Colonic mucosa (tissue), 4 donors: Measurements from ENCODE around the gene CBLN4. TPM values are rescaled to one million over a fixed set of nuclear protein-coding genes. Genes with fewer than 3 reads are reported as not detected.

Source experiments
- DNase-seq: peaks from one replicate; pipeline ENCODE4 v3.0.0-alpha.2; 2020
- H3K27ac ChIP-seq: fragments of 200-600 bp; one replicate; pipeline ENCODE4 v1.8.0; 2021
- H3K27me3 ChIP-seq: fragments of 200-600 bp; one replicate; pipeline ENCODE4 v1.8.0; 2021
- H3K36me3 ChIP-seq: fragments of 200-600 bp; one replicate; pipeline ENCODE4 v1.8.0; 2021
- H3K4me1 ChIP-seq: fragments of 200-600 bp; one replicate; pipeline ENCODE4 v1.8.0; 2021; ENCODE audit warnings: mild to moderate bottlenecking
- H3K4me3 ChIP-seq: fragments of 200-600 bp; one replicate; pipeline ENCODE4 v1.8.0; 2021
- H3K9ac ChIP-seq, 2 donors: one replicate each; pipeline ENCODE4 v1.7.0; 2013; ENCODE audit warnings: control low read depth in 2 of 2, low read depth in 2 of 2, low read length in 2 of 2
- H3K9me3 ChIP-seq: fragments of 200-600 bp; one replicate; pipeline ENCODE4 v1.8.0; 2021
- CTCF ChIP-seq: fragments of 200-600 bp; IDR thresholded peaks from one replicate; pipeline ENCODE4 v1.8.0; 2022; ENCODE audit warnings: antibody characterized with exemption, mild to moderate bottlenecking
- intact Hi-C: fragments of 100-400 bp; cut with DNase I; formaldehyde crosslinking; loops from one replicate; pipeline ENCODE4 v1.14.1; 2022
- total RNA-seq, 2 donors: library from RNA; stranded (reverse); fragmentation: NEBNext Ultra II Directional in 1 of 2; extraction: Animal tissue kit (Norgen Biotek cat#: 25700) in 1 of 2; gene quantifications; one replicate each; pipeline ENCODE4 v1.2.1, GENCODE V29; 2021
- donor health status: healthy.
- donor health status: DM: no; HTN: no; CAD: no.
- donor health status: DM: no; HTN: no; CAD: no.

CBLN4 gene
- total RNA-seq, 2 donors from 2014 or later = 0.10 TPM; not detected in 1

GRCh38 chr20:56014998-56015397 is 9.7 kb upstream of the CBLN4 start:
- H3K4me1 ChIP-seq = no peaks in the 10 kb centered on the region
- intact Hi-C loops = no loop called here
- TF ChIP-seq CTCF = no peak
- no peak overlapping the region for H3K4me3 ChIP-seq
- DNase-seq = no peak
- no peak overlapping the region for H3K9ac ChIP-seq
- H3K27ac ChIP-seq = no peak overlapping the region
- H3K36me3 ChIP-seq = no peaks in the 10 kb centered on the region
- no peaks in the 10 kb centered on the region for H3K27me3 ChIP-seq
- H3K9me3 ChIP-seq = no peaks in the 10 kb centered on the region

DNA sequence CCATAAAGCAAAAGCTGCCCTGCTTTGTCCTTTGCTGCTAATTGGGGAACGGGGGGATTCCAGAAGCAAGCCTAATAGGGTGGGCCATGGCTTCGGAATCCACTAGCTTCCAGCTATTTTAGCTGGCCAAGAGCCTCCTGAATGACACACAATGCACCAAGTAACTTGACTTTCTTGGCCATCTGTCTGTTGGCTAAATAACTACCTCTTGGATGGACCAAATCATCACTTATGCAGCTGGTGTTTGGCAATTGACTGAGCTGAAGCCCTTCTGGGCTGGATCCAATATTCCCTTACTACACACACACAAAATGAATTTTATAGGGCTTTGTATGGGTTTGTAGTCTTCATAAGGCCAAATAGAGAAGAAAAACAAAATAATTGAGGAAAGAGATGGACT is 8.8 kb upstream of the CBLN4 start:
- no peaks in the 10 kb centered on the region for H3K36me3 ChIP-seq

GRCh38 chr20:56004611-56005388 is 519 bp downstream of the CBLN4 start:
- Histone ChIP-seq H3K9ac (no peak overlapping the region), H3K4me1 (no peaks in the 10 kb centered on the region), H3K9me3 (no peaks in the 10 kb centered on the region), H3K27ac (no peak overlapping the region), H3K4me3 (no peak overlapping the region), H3K36me3 (no peaks in the 10 kb centered on the region), H3K27me3 (peaks cover 37% of the 10 kb centered on the region)
- TF ChIP-seq CTCF = no peak
- intact Hi-C loops = no loop called here
- no peak for DNase-seq

More for the DNA sequence above, 8.8 kb upstream of the CBLN4 start:
- H3K4me3 ChIP-seq = no peak overlapping the region
- H3K4me1 ChIP-seq = no peaks in the 10 kb centered on the region
- no peaks in the 10 kb centered on the region for H3K27me3 ChIP-seq
- intact Hi-C loops = no loop called here
- no peak for TF ChIP-seq CTCF
- H3K27ac ChIP-seq = no peak overlapping the region
- H3K9me3 ChIP-seq = no peaks in the 10 kb centered on the region
- H3K9ac ChIP-seq = no peak overlapping the region
- no peak for DNase-seq

DNA sequence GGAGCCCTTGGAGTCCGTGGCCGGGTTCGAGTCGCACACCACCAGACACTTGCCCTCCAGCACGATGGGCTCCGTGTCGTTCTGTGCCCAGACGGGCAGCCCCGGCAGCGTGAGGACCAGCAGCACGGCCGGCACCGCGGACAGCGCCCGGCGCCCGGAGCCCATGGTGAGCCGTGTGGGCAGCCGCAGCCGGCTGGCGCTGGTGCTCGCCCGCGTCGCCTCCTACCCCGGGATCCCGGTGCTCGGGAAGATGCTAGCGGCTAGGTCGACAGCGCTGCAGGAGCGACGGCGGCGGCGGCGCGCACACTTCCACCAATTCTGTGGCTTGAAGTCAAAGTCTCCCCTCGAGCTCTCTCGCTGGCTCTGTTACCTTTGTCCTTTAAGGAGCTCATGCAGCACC is 1.3 kb downstream of the CBLN4 start:
- intact Hi-C loops = no loop called here
- H3K27ac ChIP-seq = no peak overlapping the region
- DNase-seq = no peak
- no peaks in the 10 kb centered on the region for H3K4me1 ChIP-seq
- H3K9ac ChIP-seq = no peak overlapping the region
- peaks cover 37% of the 10 kb centered on the region for H3K27me3 ChIP-seq
- H3K36me3 ChIP-seq = no peaks in the 10 kb centered on the region
- no peaks in the 10 kb centered on the region for H3K9me3 ChIP-seq
- H3K4me3 ChIP-seq = no peak overlapping the region
- no peak for TF ChIP-seq CTCF

DNA sequence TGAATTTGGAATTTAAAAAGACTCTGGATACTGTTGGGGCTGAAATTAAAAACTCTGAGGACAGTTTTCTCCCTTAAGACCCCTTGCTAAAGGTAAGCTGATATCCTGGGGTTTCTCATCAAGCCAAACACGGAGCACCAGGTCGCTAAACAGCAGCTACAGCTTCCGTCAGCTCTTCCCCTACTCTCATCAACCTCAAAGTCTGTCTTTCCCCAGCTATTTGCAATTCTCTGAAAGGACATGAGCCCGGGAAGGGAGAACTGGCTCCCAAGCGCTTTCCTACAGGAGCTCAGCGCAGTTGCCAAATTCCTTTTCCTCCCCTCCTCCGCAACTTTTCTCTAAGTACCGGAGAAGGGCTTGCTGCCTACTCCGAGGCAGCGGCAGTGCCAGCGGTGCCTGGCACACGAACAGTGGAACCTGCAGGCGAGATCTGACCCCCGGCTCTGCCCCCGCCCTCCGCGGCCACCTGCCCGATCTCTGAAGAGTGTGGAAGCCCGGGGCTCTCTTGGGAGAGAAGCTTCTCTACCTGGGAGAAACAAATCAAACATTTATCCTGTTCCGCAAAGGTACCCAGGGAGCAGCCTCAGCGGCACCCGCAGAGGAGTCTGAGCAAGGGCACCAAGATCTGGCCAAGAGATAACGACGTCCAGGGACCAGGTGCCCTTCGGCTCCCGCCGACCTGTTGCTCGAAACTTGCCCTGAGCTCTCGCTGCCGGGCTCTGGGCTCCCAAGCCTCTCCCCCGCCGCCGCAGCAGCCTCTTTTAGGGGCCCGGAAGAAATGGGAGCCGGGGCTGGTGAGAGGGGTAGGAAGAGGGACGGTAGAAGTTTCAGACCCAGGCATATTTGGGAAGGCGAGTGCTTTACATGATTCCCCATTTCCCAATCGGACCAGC is 2.2 kb downstream of the CBLN4 start:
- Histone ChIP-seq H3K9ac (no peak overlapping the region), H3K9me3 (no peaks in the 10 kb centered on the region), H3K27me3 (peaks cover 37% of the 10 kb centered on the region), H3K4me1 (no peaks in the 10 kb centered on the region), H3K4me3 (no peak overlapping the region), H3K27ac (no peak overlapping the region), H3K36me3 (no peaks in the 10 kb centered on the region)
- no peak for TF ChIP-seq CTCF
- intact Hi-C loops = no loop called here
- DNase-seq = no peak
